NCI-H82 (cell line): ENCODE data around the gene PPP3CA.
"Not testable (repeated sequence)": the region's sequence is repeated elsewhere in the genome, so short reads cannot be mapped to it uniquely, and the experiment has no call there.

Source experiments
- DNase-seq: peaks from one replicate; lab custom pipeline; 2025; lab: John Stamatoyannopoulos, UW

Gene PPP3CA

GRCh38 chr4:101254776-101255175, 92.5 kb downstream of the PPP3CA start:
- DNase-seq: no peak

DNA sequence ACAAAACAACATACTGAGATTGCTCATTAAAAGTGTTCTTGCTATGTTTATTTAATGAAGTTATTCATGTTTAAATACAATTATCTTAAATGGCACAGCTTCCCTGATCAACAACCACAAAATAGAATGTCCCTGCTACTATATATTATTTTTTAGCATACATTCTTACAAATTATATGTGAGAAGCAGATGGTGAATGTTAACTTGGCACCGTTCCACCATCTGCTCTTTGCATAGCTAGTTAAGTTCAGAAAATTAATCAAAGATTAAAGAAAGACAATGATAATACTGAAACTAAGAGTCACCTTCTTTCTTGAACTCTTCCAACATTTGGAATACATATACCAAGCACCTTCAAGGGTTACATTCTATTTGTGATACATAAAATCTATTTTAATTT, 94.2 kb downstream of the PPP3CA start:
- peak; percentile 33 for DNase-seq

- peak; percentile 23 for DNase-seq
These were observed 94.6 kb downstream of the PPP3CA start for GRCh38 chr4:101252721-101253120.

DNA sequence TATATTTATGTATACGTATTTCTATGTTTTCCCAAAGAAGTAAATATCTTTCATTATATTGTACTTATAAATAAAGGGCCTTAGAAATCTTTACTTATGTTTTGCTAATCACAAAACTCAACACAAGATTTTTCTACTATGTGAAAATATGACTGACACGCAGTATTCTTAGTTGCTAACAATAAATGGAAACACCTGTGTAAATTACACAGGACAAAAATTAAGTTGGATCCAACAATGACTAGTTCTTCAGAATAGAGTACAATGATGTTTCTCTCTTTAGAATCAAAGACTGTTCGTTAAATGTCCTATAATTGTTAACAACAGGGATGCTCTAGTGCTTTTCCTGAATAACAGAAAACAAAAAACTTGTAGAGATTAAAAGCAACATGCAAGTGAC, 96.1 kb downstream of the PPP3CA start:
- DNase-seq: no peak

GRCh38 chr4:101244349-101244748, 103.0 kb downstream of the PPP3CA start:
- DNase-seq: no peak

GRCh38 chr4:101242441-101242840, 104.9 kb downstream of the PPP3CA start:
- no peak for DNase-seq

GRCh38 chr4:101240099-101240498, 107.2 kb downstream of the PPP3CA start:
- DNase-seq: no peak

DNA sequence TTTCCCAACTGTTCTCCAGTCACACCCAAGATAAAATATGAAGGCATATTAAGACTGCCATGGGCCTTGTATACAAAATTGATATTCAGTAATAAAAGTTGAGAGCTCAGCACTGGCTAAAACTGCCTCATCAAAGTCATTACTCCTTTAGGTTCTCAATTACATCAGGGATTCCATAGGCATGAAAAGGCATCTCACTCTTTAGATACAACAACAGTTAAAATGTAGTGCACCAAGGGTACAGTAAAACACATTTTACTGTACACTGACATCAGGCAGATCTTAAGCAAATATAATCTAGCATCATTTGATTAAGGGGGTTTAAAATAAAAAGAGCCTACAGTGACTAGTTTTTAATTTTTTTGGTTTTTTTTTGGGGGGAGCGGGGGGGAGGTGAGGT, 107.7 kb downstream of the PPP3CA start:
- no peak for DNase-seq

DNA sequence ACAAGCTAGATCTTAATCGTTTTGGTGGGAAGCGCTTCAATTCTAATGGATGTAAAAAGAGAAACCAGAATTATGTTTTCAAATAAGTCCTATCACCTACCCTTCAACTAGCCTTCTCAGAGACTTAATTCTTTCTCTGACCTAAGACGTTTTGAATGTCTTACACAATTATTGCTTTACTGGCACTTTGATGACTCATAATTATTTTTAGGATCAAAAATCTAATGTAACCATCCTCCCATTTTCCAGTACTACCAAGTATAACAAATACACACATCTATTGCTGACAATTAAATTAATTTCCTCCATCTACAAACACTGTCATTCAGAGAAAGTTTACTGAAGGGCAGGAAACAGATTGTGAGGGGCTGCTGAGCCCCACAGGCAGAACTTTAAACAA, 108.6 kb downstream of the PPP3CA start:
- DNase-seq: no peak

- no peak for DNase-seq
These were observed 109.6 kb downstream of the PPP3CA start for GRCh38 chr4:101237773-101238172.

GRCh38 chr4:101236097-101236496, 111.2 kb downstream of the PPP3CA start:
- no peak for DNase-seq

DNA sequence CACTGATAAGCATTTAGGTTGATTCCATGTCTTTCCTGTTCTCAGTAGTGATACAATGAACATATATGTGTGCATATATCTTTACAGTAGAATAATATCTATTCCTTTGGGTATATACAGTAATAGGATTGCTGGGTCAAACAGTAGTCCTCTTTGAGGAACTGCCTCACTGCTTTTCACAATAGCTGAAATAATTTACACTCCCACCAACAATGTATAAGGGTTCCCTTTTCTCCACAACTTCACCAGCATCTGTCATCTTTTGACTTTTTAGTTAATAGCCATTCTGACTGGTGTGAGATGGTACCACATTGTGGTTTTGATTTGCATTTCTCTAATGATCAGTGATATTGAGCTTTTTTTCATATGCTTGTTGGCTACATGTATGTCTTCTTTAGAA, 113.2 kb downstream of the PPP3CA start:
- DNase-seq: not testable (repeated sequence)

DNA sequence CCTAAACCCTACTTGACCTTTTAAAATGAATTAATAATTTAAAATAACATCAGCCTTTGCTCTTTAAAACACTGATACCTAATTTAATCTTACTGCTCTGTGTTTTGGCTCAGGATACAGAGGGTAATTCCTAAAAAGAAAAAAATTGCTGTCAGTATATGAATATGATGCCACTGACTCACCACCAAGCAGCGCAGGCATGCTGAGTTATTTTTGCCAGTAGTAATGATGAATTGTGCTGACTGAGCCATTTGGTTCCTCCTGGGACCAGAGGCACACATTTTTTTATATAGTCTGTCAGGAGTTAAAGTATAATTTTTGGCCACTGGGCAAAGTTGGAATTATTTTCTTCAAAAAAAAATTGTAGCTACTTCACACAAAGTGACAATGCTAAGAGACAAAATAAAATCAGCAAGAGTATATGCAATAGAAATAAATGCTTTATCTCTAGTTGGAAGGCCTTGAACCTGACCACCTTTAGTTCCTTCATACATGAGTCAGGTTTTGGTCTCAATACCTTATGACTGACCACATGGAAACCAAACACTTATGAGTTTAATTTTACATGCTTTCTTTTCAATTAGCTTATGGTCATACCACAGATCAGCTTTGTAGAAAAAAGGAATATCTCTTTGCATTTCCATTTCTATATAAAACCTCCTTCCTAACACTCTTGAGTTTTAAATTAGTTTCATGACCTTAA, 115.1 kb downstream of the PPP3CA start:
- DNase-seq: no peak

DNA sequence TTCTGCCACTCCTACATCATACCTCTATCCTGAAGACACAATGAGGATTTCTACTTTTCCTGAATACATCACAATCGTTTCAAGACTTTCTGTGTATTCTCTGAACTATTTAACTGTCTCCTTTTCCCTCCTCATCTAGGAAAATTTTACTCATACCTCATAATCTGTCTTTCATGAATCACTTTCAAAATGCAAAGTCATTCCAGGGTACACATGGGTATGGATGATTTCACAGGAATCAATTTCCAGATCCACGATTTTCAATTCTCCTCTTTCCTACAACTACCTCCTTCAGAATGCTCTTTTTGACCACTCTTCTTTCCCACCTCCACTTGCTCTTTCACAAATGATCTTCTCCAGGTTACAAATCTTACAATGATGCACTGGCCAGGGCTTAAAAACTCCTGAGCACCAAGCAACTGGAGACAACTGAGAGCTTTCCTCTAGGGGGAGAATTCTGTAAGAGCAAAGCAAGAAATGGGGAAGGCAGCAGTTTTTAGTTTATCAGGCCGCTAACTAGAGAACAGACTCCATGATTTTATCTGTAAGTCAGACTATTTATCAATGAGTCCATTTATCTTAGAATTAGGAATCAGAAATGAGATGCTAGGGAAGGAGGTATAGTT, 116.4 kb downstream of the PPP3CA start:
- no peak for DNase-seq

- no peak for DNase-seq
These were observed 118.2 kb downstream of the PPP3CA start for GRCh38 chr4:101229116-101229515.

DNA sequence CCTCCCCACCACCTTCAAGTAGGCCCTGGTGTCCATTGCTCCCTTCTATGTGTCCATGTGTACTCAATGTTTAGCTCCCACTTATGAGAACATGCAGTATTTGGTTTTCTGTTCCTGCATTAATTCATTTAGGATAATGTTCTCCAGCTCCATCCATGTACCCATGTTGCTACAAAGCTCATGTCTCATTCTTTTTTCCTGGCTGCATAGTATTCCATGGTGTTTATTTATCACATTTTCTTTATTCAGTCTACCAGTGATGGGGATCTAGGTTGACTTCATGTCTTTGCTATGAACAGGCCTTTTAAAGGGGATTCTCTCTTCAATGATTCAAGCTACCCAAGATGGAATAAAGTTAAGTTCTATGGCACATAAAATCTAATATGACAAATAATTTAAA, 119.6 kb downstream of the PPP3CA start:
- no peak for DNase-seq

- no peak for DNase-seq
These were observed 122.7 kb downstream of the PPP3CA start for GRCh38 chr4:101224358-101225218.

DNA sequence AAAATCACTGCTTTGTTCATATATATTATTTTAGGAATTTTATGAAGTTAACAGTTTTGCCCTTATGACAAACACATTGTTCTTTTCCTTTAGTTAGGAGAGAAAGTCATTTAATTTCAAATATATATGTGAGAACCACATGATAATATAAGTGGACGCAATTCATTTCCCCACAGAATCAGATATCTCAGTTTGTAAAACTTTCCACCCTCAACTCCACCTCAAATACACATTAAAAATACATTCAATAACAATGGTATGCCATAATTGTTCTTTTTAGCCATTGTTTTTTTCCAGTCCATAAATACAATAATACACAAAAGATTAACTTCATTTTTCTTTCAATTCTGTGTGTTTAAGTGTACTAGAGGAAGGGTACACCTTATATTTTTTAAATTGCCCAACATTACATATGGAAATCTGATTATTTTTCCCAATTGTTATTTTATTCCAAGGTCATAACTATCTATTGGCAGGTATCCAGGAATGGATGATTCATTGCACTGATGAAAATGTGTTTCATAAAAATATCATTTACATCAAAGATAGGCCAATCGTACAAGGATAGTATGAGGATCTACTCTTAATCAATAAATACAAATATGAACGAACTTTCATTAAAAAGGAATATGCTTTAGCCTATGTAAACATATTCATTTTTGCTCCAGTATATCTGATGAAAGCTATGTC, 125.0 kb downstream of the PPP3CA start:
- no peak for DNase-seq

GRCh38 chr4:101221294-101221693, 126.0 kb downstream of the PPP3CA start:
- no peak for DNase-seq

GRCh38 chr4:101218894-101219293, 128.4 kb downstream of the PPP3CA start:
- no peak for DNase-seq

DNA sequence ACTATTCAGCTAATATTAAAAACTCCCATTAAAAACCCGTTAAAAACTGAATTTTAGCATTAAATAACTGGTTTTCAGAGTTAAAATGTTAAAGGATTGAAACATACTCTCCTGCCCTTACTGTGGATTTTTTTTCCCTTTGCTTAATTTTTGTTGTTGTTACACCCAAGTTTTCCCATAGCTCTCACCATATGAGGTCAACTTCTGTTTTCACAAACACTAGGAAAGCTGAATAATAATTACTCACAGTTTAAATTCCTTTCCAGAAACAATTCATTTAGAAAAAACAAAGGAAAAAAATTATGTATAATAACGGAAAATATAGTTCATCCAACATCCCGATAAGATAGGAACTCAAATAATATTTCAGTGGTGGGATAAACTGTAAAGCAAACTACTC, 129.0 kb downstream of the PPP3CA start:
- no peak for DNase-seq

- DNase-seq: no peak
These were observed 129.8 kb downstream of the PPP3CA start for GRCh38 chr4:101217353-101218031.
